H1 (cell line): ENCODE data around the gene ABHD11. TPM values are rescaled to one million over a fixed set of nuclear protein-coding genes. Genes with fewer than 3 reads are reported as not detected.

Experiments
- CTCF ChIA-PET: fragments of 300-600 bp; sonication (Branson Sonifier 250); formaldehyde crosslinking; loops from one replicate; lab custom pipeline; 2021; ENCODE audit not compliant: partially characterized antibody; lab: Charles Lee
- POLR2A ChIA-PET: fragments of 300-600 bp; sonication (Branson Sonifier 250); formaldehyde crosslinking; loops from one replicate; lab custom pipeline; 2021; ENCODE audit warnings: inconsistent platforms; ENCODE audit not compliant: partially characterized antibody; lab: Charles Lee
- DNase-seq, 2 experiments: peaks; one replicate each; pipeline versions ENCODE4 v3.0.0 to v3.0.0-alpha.2; 2010 to 2022; ENCODE audit warnings: low spot score in 2 of 2, low read depth in 1 of 2, mixed read lengths in 1 of 2
- FAIRE-seq: peaks from 2 replicates; lab custom pipeline; 2011; peaks lifted over from hg19 to GRCh38; lab: Jason Lieb, UNC
- H2AFZ ChIP-seq: 2 replicates; pipeline ENCODE4 v1.8.1; 2012; ENCODE audit warnings: low read length, inconsistent platforms
- H2AK5ac ChIP-seq: 2 replicates; pipeline ENCODE4 v1.6.1; 2013; ENCODE audit warnings: low read depth, low read length
- H2BK120ac ChIP-seq: replicated peaks from 2 replicates; pipeline ENCODE3; 2013; ENCODE audit warnings: low read depth, low read length, inconsistent platforms
- H2BK12ac ChIP-seq: 2 replicates; pipeline ENCODE4 v1.6.1; 2013; ENCODE audit warnings: low read depth, low read length
- H2BK15ac ChIP-seq: 2 replicates; pipeline ENCODE4 v1.6.1; 2013; ENCODE audit warnings: low read length
- H2BK20ac ChIP-seq: 2 replicates; pipeline ENCODE4 v1.6.1; 2013; ENCODE audit warnings: low read length
- H2BK5ac ChIP-seq: 2 replicates; pipeline ENCODE4 v1.6.1; 2013; ENCODE audit warnings: low read depth, low read length
- H3K14ac ChIP-seq: 2 replicates; pipeline ENCODE4 v1.6.1; 2013; ENCODE audit warnings: inconsistent platforms; ENCODE audit not compliant: insufficient read length
- H3K18ac ChIP-seq: 2 replicates; pipeline ENCODE4 v1.6.1; 2013; ENCODE audit warnings: low read length; ENCODE audit errors: extremely low read depth
- H3K23ac ChIP-seq: 2 replicates; pipeline ENCODE4 v1.6.1; 2013; ENCODE audit warnings: inconsistent platforms; ENCODE audit not compliant: insufficient read length
- H3K23me2 ChIP-seq: 2 replicates; pipeline ENCODE4 v1.6.1; 2013; ENCODE audit warnings: low read depth, low read length
- H3K27ac ChIP-seq: 2 replicates; pipeline ENCODE4 v1.6.1; 2011; ENCODE audit warnings: low read depth, low read length, inconsistent platforms
- H3K27me3 ChIP-seq, 4 experiments: replicated peaks in 1 of 4; 1 replicate in 1 of 4; 2 replicates in 3 of 4; pipeline versions ENCODE4 v1.6.1 to v1.8.1; 2011 to 2013; ENCODE audit warnings: low read length in 3 of 4, mild to moderate bottlenecking in 3 of 4, inconsistent platforms in 2 of 4, mixed read lengths in 2 of 4, moderate library complexity in 1 of 4; ENCODE audit not compliant: control insufficient read depth in 3 of 4, insufficient read depth in 3 of 4; ENCODE audit errors: extremely low read depth in 1 of 4
- H3K36me3 ChIP-seq, 4 experiments: 2 replicates each; pipeline versions ENCODE4 v1.6.1 to v1.8.1; 2011 to 2013; ENCODE audit warnings: mild to moderate bottlenecking in 4 of 4, low read length in 3 of 4, moderate library complexity in 2 of 4, control low read depth in 1 of 4, inconsistent platforms in 1 of 4; ENCODE audit not compliant: insufficient read depth in 4 of 4, control insufficient read depth in 2 of 4
- H3K4ac ChIP-seq: replicated peaks from 2 replicates; pipeline ENCODE3; 2013; ENCODE audit warnings: low read length, low read depth, mixed read lengths, inconsistent platforms; ENCODE audit not compliant: insufficient read length
- H3K4me1 ChIP-seq, 4 experiments: replicated peaks in 1 of 4; 1 replicate in 1 of 4; 2 replicates in 3 of 4; pipeline versions ENCODE4 v1.6.1 to v1.8.1; 2011 to 2013; ENCODE audit warnings: low read length in 3 of 4, inconsistent platforms in 2 of 4, mixed read lengths in 1 of 4; ENCODE audit not compliant: insufficient read depth in 4 of 4, control insufficient read depth in 3 of 4
- H3K4me2 ChIP-seq, 2 experiments: 2 replicates each; pipeline versions ENCODE4 v1.6.1 to v1.8.1; 2011 to 2013; ENCODE audit warnings: low read depth in 2 of 2, low read length in 2 of 2, control low read depth in 1 of 2, inconsistent platforms in 1 of 2, mild to moderate bottlenecking in 1 of 2; ENCODE audit not compliant: insufficient read depth in 1 of 2
- H3K4me3 ChIP-seq, 4 experiments: fragments of 200-600, 300-600 bp in 1 of 4; sonication (generic), shearing (Covaris generic), sonication (Bioruptor Twin) in 1 of 4; 2 replicates each; pipeline versions ENCODE4 v1.5.1 to v1.8.1; 2011 to 2016; ENCODE audit warnings: low read length in 4 of 4, low read depth in 3 of 4, control low read depth in 2 of 4, inconsistent platforms in 2 of 4, mild to moderate bottlenecking in 2 of 4, mixed read lengths in 1 of 4, moderate library complexity in 1 of 4; ENCODE audit not compliant: insufficient read depth in 2 of 4; ENCODE audit errors: extremely low read depth in 1 of 4
- H3K56ac ChIP-seq: replicated peaks from 2 replicates; pipeline ENCODE3; 2013; ENCODE audit warnings: low read depth, mild to moderate bottlenecking, mixed read lengths, low read length, inconsistent platforms; ENCODE audit not compliant: insufficient read length
- H3K79me1 ChIP-seq: 2 replicates; pipeline ENCODE4 v1.6.1; 2013; ENCODE audit warnings: low read depth, low read length, control low read depth
- H3K79me2 ChIP-seq, 2 experiments: 2 replicates each; pipeline versions ENCODE4 v1.6.1 to v1.8.1; 2012 to 2013; ENCODE audit warnings: low read length in 2 of 2, mild to moderate bottlenecking in 2 of 2, inconsistent platforms in 1 of 2; ENCODE audit not compliant: insufficient read depth in 2 of 2, control insufficient read depth in 1 of 2
- H3K9ac ChIP-seq, 4 experiments: replicated peaks in 1 of 4; 1 replicate in 1 of 4; 2 replicates in 3 of 4; pipeline versions ENCODE4 v1.6.1 to v1.8.1; 2011 to 2013; ENCODE audit warnings: low read depth in 3 of 4, low read length in 3 of 4, control low read depth in 2 of 4, mild to moderate bottlenecking in 2 of 4, moderate library complexity in 2 of 4, inconsistent platforms in 1 of 4; ENCODE audit errors: extremely low read depth in 1 of 4
- H3K9me3 ChIP-seq, 2 experiments: 2 replicates each; pipeline versions ENCODE4 v1.6.1 to v1.8.1; 2012 to 2013; ENCODE audit warnings: mild to moderate bottlenecking in 2 of 2, moderate library complexity in 2 of 2, control low read depth in 1 of 2, inconsistent platforms in 1 of 2, low read depth in 1 of 2, low read length in 1 of 2, mixed read lengths in 1 of 2; ENCODE audit not compliant: insufficient read depth in 2 of 2
- H4K20me1 ChIP-seq, 2 experiments: replicated peaks in 1 of 2; 2 replicates each; pipeline versions ENCODE3 to v1.8.1; 2011 to 2013; ENCODE audit warnings: inconsistent platforms in 2 of 2, low read length in 2 of 2, mild to moderate bottlenecking in 1 of 2; ENCODE audit not compliant: insufficient read depth in 2 of 2, control insufficient read depth in 1 of 2
- H4K5ac ChIP-seq: 2 replicates; pipeline ENCODE4 v1.6.1; 2013; ENCODE audit warnings: low read length, low read depth, mixed read lengths, inconsistent platforms; ENCODE audit not compliant: insufficient read length
- H4K8ac ChIP-seq: 2 replicates; pipeline ENCODE4 v1.8.0; 2013; ENCODE audit warnings: mild to moderate bottlenecking, moderate library complexity, low read length, inconsistent platforms; ENCODE audit not compliant: insufficient read depth; ENCODE audit errors: extremely low read depth
- H4K91ac ChIP-seq: replicated peaks from 2 replicates; pipeline ENCODE3; 2013; ENCODE audit warnings: low read length, mixed read lengths, inconsistent platforms; ENCODE audit not compliant: insufficient read length
- CBX5 ChIP-seq: fragments of 300-800, 300-1000 bp; sonication (generic); IDR thresholded peaks from 2 replicates; pipeline ENCODE4 v1.7.1; 2016; ENCODE audit warnings: antibody characterized with exemption, low read length, low read depth
- CBX8 ChIP-seq: fragments of 300-800, 300-1000 bp; sonication (generic); IDR thresholded peaks from 2 replicates; pipeline ENCODE4 v1.7.1; 2016; ENCODE audit warnings: low read depth, low read length, borderline replicate concordance
- CHD1 ChIP-seq: IDR thresholded peaks from 2 replicates; pipeline ENCODE4 v1.6.1; 2012; ENCODE audit warnings: low read depth, low read length, improper control_type of control experiment
- KDM5A ChIP-seq: fragments of 200-600 bp; IDR thresholded peaks from 2 replicates; pipeline ENCODE4 v1.7.1; 2012; ENCODE audit warnings: mild to moderate bottlenecking, low read length, inconsistent platforms, mixed read lengths
- POLR2AphosphoS5 ChIP-seq: IDR thresholded peaks from 2 replicates; pipeline ENCODE4 v1.6.1; 2011; ENCODE audit warnings: low read depth, low read length
- SIN3A ChIP-seq, 2 experiments: IDR thresholded peaks in 1 of 2; conservative IDR thresholded peaks in 1 of 2; 2 replicates each; pipeline ENCODE4 v1.6.1; 2011 to 2012; ENCODE audit warnings: low read length in 2 of 2, improper control_type of control experiment in 1 of 2, low read depth in 1 of 2, mild to moderate bottlenecking in 1 of 2
- SP1 ChIP-seq: IDR thresholded peaks from 2 replicates; pipeline ENCODE4 v1.6.1; 2011; ENCODE audit warnings: low read depth, low read length
- WGBS, 2 experiments: shearing (Covaris generic) in 1 of 2; methylation state at CpG; one replicate each; pipeline versions ENCODE4 v1.1.6 to v1.1.7; 2013 to 2015; ENCODE audit warnings: low lambda C conversion rate in 2 of 2, mixed read lengths in 2 of 2, inconsistent platforms in 1 of 2, low coverage in 1 of 2, missing lambda C conversion rate in 1 of 2; ENCODE audit not compliant: insufficient replicate concordance in 2 of 2, insufficient coverage in 1 of 2, insufficient read length in 1 of 2; ENCODE audit errors: extremely low coverage in 1 of 2, missing lambda C conversion rate in 1 of 2; 5-methylcytosine and 5-hydroxymethylcytosine counted together
- polyA plus RNA-seq, 7 experiments: library from polyadenylated mRNA; depleted of rRNA in 3 of 7; stranded (reverse) in 5 of 7; unstranded in 2 of 7; fragments of >200 nt in 5 of 7; fragments of 200-250 nt in 2 of 7; gene quantifications; 1 replicate in 5 of 7; 2 replicates in 1 of 7; 4 replicates in 1 of 7; pipeline versions ENCODE4 v1.2.1 to v1.2.3, GENCODE V29; 2011 to 2013; ENCODE audit warnings: missing spikeins in 2 of 7, mixed read lengths in 2 of 7
- total RNA-seq: library from RNA; stranded (reverse); fragmentation: NEBNext Ultra II Directional; extraction: Animal tissue kit (Norgen Biotek cat#: 25700); gene quantifications from 2 replicates; pipeline ENCODE4 v1.2.1, GENCODE V29; 2021
- TF ChIP-seq, protein P1 (sequence below): IDR thresholded peaks from 2 replicates; pipeline ENCODE4 v1.6.1; 2011; ENCODE audit warnings: low read length, improper control_type of control experiment
- TF ChIP-seq, protein P2 (sequence below): IDR thresholded peaks from 2 replicates; pipeline ENCODE4 v1.6.1; 2012; ENCODE audit warnings: inconsistent platforms

The ABHD11 gene
- total and polyA plus RNA-seq, 2 of the 8 experiments (the other 6 are each of a cell fraction or from before 2014, with no cell fraction given): 19.8 to 42.2 TPM

- Histone ChIP-seq H4K5ac (no peak overlapping the region), H2BK120ac (no peak overlapping the region), H3K14ac (no peak overlapping the region), H4K20me1 (no peaks in the 10 kb centered on the region), H3K4ac (no peak overlapping the region), H3K4me2 (no peak overlapping the region), H3K9ac (no peak overlapping the region), H2BK15ac (no peak overlapping the region), H2BK12ac (0 out of 2 replicates have a peak overlapping the region, but pooled peaks have one; percentile 45), H3K79me2 (no peaks in the 10 kb centered on the region), H3K56ac (no peak overlapping the region), H4K8ac (no peak overlapping the region), H3K79me1 (no peaks in the 10 kb centered on the region), H2AK5ac (0 out of 2 replicates have a peak overlapping the region, but pooled peaks have one; percentile 24), H4K91ac (no peak overlapping the region), H3K36me3 (no peaks in the 10 kb centered on the region), H3K27me3 (peaks cover 0 to 1% (median 0%) of the 10 kb centered on the region in 4 experiments; a peak in 2 of 7 replicates), H3K18ac (no peak overlapping the region), H2BK5ac (no peak overlapping the region), H3K4me3 (no peak overlapping the region), H2BK20ac (no peak overlapping the region; the same call in 1 of the 2 replicates), H3K23me2 (no peaks in the 10 kb centered on the region), H3K23ac (no peak overlapping the region), H3K27ac (no peak overlapping the region), H3K4me1 (no peaks in the 10 kb centered on the region; a peak in 1 of 7 replicates), H3K9me3 (no peaks in the 10 kb centered on the region), H2AFZ (no peak overlapping the region)
- POLR2A ChIA-PET: no interaction called here
- FAIRE-seq (no peak), DNase-seq (no peak)
- CTCF ChIA-PET: interaction anchor here (1.1 to 1.8 kb wide), 3 partner anchors 32 to 275 kb away, joined by 3 to 8 read pairs (median 6); no protein-coding TSS in a partner anchor
- TF ChIP-seq, protein P1, sequence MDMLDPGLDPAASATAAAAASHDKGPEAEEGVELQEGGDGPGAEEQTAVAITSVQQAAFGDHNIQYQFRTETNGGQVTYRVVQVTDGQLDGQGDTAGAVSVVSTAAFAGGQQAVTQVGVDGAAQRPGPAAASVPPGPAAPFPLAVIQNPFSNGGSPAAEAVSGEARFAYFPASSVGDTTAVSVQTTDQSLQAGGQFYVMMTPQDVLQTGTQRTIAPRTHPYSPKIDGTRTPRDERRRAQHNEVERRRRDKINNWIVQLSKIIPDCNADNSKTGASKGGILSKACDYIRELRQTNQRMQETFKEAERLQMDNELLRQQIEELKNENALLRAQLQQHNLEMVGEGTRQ: no peak
- TF ChIP-seq CHD1 (no peak), SP1 (no peak), CBX8 (no peak), SIN3A (conservative IDR thresholded peaks at IDR 0.05 in 1 of 2, IDR thresholded peaks at IDR 0.05 in 1 of 2; ENCODE audit: low read depth in 1 of 2, low read length in 2 of 2) (no peak), KDM5A (no peak), CBX5 (no peak), POLR2AphosphoS5 (no peak)
- TF ChIP-seq, protein P2, sequence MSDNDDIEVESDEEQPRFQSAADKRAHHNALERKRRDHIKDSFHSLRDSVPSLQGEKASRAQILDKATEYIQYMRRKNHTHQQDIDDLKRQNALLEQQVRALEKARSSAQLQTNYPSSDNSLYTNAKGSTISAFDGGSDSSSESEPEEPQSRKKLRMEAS: no peak
- 90% methylated on average over 11 of the region's 11 CpGs; no CpG with 5 or more reads in 1 of the 2 experiments for WGBS, 2 experiments
Measured at GRCh38 chr7:73778801-73779389, 40.3 kb upstream of the ABHD11 start.
